GM12891 (cell line): ENCODE data around the gene CCNI2.

ENCODE experiments used
- POLR2A ChIP-seq: IDR thresholded peaks from 2 replicates; pipeline ENCODE4 v1.6.1; 2011; ENCODE audit warnings: low read depth, low read length, control low read depth
- TAF1 ChIP-seq: IDR thresholded peaks from 2 replicates; pipeline ENCODE4 v1.6.1; 2011; ENCODE audit warnings: low read depth, low read length, control low read depth

DNA sequence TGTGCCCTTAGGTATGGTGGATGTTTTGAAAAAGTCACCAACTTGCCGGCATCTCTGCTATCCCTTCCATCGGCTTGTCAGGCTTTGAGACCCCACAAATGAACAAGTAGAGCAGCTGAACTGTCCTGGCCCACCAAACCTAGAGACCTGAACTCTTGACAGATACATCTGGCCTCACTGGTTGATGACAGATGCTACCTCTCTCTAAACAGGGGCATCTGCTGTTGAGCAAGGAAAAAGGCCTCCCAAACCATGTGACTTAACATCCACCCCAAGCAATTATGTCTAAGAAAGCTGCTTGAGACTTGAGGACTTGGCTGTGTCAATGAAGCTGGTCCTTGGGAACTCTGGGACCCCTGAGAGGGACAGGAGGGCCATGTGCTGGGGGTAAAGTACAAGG lies 2.3 kb downstream of the CCNI2 start:
- TF ChIP-seq POLR2A (no peak), TAF1 (no peak)
